ENCODE data around the gene UNC93A.
A peak's percentile ranks its signal among the peaks of the same experiment; 100 is the strongest.
"Not testable (repeated sequence)": the region's sequence is repeated elsewhere in the genome, so short reads cannot be mapped to it uniquely, and the experiment has no call there.

UNC93A gene

GRCh38 chr6:167314180-167314821, 23.2 kb downstream of the UNC93A start:
- Histone ChIP-seq H3K4me3 (no peak overlapping the region), H3K9ac (no peak overlapping the region), H3K36me3 (no peaks in the 10 kb centered on the region), H3K4me2 (no peak overlapping the region), H3K27ac (no peak overlapping the region), H4K20me1 (no peaks in the 10 kb centered on the region), H3K4me1 (peaks cover 36% of the 10 kb centered on the region), H3K9me3 (no peaks in the 10 kb centered on the region), H3K27me3 (peaks cover 6% of the 10 kb centered on the region; the same call in 1 of the 2 replicates)
- no peak for TF ChIP-seq Cebpa-rat (IDR thresholded peaks at IDR 0.05)

DNA sequence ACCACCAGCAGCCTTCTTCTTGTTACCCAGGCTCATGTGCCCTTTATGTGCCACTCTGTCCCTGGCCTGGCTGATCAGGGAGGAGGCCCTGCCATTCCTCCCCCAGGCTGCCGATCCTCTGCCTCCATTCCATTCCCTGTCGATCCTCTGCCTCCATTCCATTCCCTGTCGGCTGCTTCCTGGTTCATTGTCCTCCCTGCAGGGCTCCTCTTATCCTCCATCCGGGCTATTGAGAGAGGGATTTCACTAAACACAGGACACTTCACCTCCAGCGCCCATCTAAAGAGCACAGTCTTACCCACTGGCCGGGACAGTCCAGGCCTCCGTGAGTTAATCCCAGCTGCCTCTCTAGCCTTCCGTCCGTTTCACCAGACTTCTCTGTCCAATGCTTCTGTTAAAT, 26.1 kb downstream of the UNC93A start:
- no peak for TF ChIP-seq Cebpa-rat (IDR thresholded peaks at IDR 0.05)
- H3K27me3 ChIP-seq, result peaks cover 8% of the 10 kb centered on the region; the same call in 1 of the 2 replicates
- H3K4me2 ChIP-seq, result peak overlapping the region; percentile 74
- no peak overlapping the region for H3K27ac ChIP-seq
- H3K4me1 ChIP-seq, result peaks cover 48% of the 10 kb centered on the region
- no peaks in the 10 kb centered on the region for H3K36me3 ChIP-seq
- no peaks in the 10 kb centered on the region for H3K9me3 ChIP-seq
- no peak overlapping the region for H3K9ac ChIP-seq
- H3K4me3 ChIP-seq, result no peak overlapping the region
- H4K20me1 ChIP-seq, result no peaks in the 10 kb centered on the region

GRCh38 chr6:167318354-167318753, 27.2 kb downstream of the UNC93A start:
- not testable (repeated sequence) for H3K9ac ChIP-seq, H3K36me3 ChIP-seq, H4K20me1 ChIP-seq, H3K27me3 ChIP-seq, H3K9me3 ChIP-seq, H3K27ac ChIP-seq
- peak overlapping the region; percentile 91 for H3K4me2 ChIP-seq
- 0 out of 2 replicates have a peak overlapping the region, but pooled peaks have one; percentile 11 for H3K4me3 ChIP-seq
- peaks cover 60% of the 10 kb centered on the region for H3K4me1 ChIP-seq

GRCh38 chr6:167318856-167319255, 27.7 kb downstream of the UNC93A start:
- H3K36me3 ChIP-seq, H3K9ac ChIP-seq, H3K27me3 ChIP-seq, H3K9me3 ChIP-seq, H3K27ac ChIP-seq, H4K20me1 ChIP-seq: not testable (repeated sequence)
- Histone ChIP-seq H3K4me1 (peaks cover 60% of the 10 kb centered on the region), H3K4me2 (peak overlapping the region; percentile 91), H3K4me3 (0 out of 2 replicates have a peak overlapping the region, but pooled peaks have one; percentile 11)

DNA sequence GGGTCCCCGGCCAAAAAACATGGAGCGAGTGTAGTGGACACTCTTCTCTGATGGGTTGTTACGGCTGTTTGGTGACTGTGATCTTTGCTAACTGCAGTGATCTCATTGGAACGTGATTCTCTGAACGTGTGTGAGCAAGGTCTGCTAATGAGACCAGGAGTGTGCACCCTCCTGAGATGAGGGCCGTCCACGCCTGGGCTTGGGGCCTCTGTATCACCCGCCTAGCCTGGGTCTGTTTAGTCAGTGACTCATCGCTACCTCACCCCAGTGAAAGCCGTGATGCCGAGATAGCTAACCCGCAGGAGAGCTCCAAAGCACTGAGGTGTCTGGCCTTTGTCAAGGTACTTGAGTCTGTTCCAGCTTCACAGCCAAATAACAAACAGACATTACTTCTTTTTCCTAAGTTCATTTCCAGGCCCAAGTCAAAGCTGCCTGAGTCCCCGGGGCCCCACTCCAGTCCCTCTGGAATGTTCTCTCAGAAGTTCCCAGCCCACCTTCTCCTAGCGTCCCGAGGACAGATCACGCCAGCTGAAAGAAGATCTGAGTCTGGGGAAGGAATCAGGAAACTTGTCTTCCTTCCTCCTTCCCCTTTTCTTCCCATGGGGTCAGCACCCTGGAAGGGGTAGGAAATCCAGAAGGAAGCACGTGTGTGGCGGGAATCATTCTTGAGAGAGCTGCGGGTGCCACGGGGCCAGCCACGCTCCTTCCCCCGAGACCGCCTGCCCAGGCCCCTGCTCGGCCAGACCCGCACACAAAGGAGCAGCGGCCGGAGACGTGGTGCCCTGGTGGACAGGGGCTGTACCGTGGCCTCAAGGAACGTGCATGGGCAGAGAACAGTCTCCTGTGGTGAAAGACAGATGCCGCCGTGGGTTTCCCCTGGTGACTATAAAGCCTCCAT, 29.0 kb downstream of the UNC93A start:
- not testable (repeated sequence) for H3K27ac ChIP-seq, H3K4me3 ChIP-seq, H4K20me1 ChIP-seq, H3K27me3 ChIP-seq, H3K36me3 ChIP-seq, H3K9ac ChIP-seq, H3K4me2 ChIP-seq, H3K9me3 ChIP-seq
- H3K4me1 ChIP-seq, result peaks cover 53% of the 10 kb centered on the region

- H3K36me3 ChIP-seq, H3K27me3 ChIP-seq, H3K4me3 ChIP-seq, H4K20me1 ChIP-seq, H3K4me2 ChIP-seq, H3K9ac ChIP-seq, H3K27ac ChIP-seq, H3K9me3 ChIP-seq: not testable (repeated sequence)
- H3K4me1 ChIP-seq, result peaks cover 55% of the 10 kb centered on the region
These were observed 29.6 kb downstream of the UNC93A start for GRCh38 chr6:167320754-167321056.

- H3K27ac ChIP-seq, H3K9me3 ChIP-seq, H3K36me3 ChIP-seq, H3K4me3 ChIP-seq, H3K9ac ChIP-seq, H4K20me1 ChIP-seq, H3K27me3 ChIP-seq: not testable (repeated sequence)
- H3K4me1 ChIP-seq, result peaks cover 59% of the 10 kb centered on the region
- peak overlapping the region; percentile 72 for H3K4me2 ChIP-seq
These were observed 30.1 kb downstream of the UNC93A start for GRCh38 chr6:167321185-167321584.

DNA sequence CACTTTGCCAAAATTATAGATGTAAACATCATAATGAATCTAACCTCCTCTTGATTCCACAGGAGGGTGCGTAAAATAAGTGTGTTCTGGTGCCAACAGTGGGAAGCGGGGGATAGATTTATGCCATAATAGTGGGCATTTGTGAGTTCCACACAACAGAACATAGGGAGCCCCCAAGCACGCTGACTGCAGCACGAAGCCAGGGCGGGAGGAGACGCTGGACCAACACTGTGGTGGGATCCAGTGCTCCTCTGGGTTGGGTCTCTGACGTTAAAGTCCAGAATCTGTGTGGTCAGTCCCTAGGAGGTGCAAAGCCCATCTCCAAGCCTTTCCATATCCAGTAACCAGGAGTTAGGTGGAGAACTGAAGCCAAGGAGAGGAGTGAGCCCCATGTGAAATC, 32.0 kb downstream of the UNC93A start:
- Histone ChIP-seq H3K27me3 (0 out of 2 replicates have a peak, but pooled peaks cover 6% of the 10 kb centered on the region), H3K9ac (no peak overlapping the region), H3K27ac (no peak overlapping the region), H3K4me3 (no peak overlapping the region), H3K9me3 (no peaks in the 10 kb centered on the region), H3K36me3 (no peaks in the 10 kb centered on the region), H4K20me1 (no peaks in the 10 kb centered on the region), H3K4me1 (peaks cover 62% of the 10 kb centered on the region), H3K4me2 (peak overlapping the region; percentile 72)
- TF ChIP-seq Cebpa-rat (IDR thresholded peaks at IDR 0.05), result no peak

- Histone ChIP-seq H3K27me3 (0 out of 2 replicates have a peak, but pooled peaks cover 6% of the 10 kb centered on the region), H3K4me2 (no peak overlapping the region), H4K20me1 (no peaks in the 10 kb centered on the region), H3K27ac (no peak overlapping the region), H3K4me3 (no peak overlapping the region), H3K9ac (no peak overlapping the region), H3K4me1 (peaks cover 62% of the 10 kb centered on the region), H3K9me3 (no peaks in the 10 kb centered on the region), H3K36me3 (no peaks in the 10 kb centered on the region)
- TF ChIP-seq Cebpa-rat (IDR thresholded peaks at IDR 0.05), result no peak
These were observed 33.0 kb downstream of the UNC93A start for GRCh38 chr6:167324111-167324510.

DNA sequence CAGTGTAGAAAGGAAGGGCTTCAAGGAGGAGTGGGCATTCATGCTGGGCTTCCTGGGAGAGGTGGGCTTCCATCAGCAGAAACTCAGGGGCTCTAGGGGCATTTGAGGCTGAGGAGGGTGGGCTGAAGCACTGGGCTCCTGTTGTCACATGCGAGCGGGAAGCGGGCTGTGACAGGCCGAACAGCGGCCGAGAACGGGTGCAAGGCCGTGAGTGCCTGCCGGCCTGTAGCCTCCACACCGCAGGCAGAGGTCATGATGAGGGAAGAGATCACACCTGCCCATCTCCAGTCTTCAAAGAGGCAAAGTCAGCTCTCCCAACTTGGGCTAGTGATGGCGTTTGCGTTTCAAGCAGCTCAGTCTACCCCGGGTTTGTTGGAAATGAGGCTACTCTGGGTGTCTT, 34.7 kb downstream of the UNC93A start:
- H3K9ac ChIP-seq, result no peak overlapping the region
- 0 out of 2 replicates have a peak overlapping the region, but pooled peaks have one; percentile 19 for H3K4me2 ChIP-seq
- H3K9me3 ChIP-seq, result no peaks in the 10 kb centered on the region
- peaks cover 60% of the 10 kb centered on the region for H3K4me1 ChIP-seq
- no peaks in the 10 kb centered on the region for H3K36me3 ChIP-seq
- TF ChIP-seq Cebpa-rat (IDR thresholded peaks at IDR 0.05), result no peak
- 0 out of 2 replicates have a peak, but pooled peaks cover 4% of the 10 kb centered on the region for H3K27me3 ChIP-seq
- H3K27ac ChIP-seq, result no peak overlapping the region
- no peaks in the 10 kb centered on the region for H4K20me1 ChIP-seq
- H3K4me3 ChIP-seq, result no peak overlapping the region

All from BLaER1 (cell line).